Erythroblast (primary cell): ENCODE measurements around the gene PTS.

Experiments used
- GATA1 ChIP-seq: IDR thresholded peaks from 2 replicates; pipeline ENCODE4 v1.6.1; 2011; ENCODE audit warnings: low read depth, mild to moderate bottlenecking, control low read depth, low read length, moderate library complexity
- POLR2A ChIP-seq: IDR thresholded peaks from 2 replicates; pipeline ENCODE4 v1.6.1; 2011; ENCODE audit warnings: mild to moderate bottlenecking, low read length

DNA sequence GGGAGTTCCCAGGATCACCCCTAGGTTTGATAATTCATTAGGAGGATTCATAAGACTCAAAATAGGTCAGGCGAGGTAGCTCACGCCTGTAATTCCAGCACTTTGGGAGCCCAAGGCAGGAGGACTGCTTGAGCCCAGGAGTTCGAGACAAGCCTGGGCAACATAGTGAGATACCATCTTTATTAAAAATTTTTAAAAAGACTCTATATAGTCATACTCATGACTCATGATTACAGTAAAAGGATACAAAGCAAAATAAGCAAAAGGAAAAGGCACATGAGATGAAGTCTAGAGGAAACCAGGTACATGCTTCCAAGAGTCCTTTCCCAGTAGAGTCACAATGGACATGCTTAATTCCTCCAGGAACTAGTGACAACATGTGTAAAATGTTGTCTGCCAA lies 13.9 kb upstream of the PTS start:
- no peak for TF ChIP-seq POLR2A
- no peak for TF ChIP-seq GATA1
